AML-193 (cell line): ENCODE data around the gene MDP1.
A peak's percentile ranks its signal among the peaks of the same experiment; 100 is the strongest.
"Not testable (repeated sequence)": the region's sequence is repeated elsewhere in the genome, so short reads cannot be mapped to it uniquely, and the experiment has no call there.

Experiments
- DNase-seq, 2 experiments: peaks; one replicate each; lab custom pipeline; 2025; lab: John Stamatoyannopoulos, UW

Gene MDP1

GRCh38 chr14:24250354-24250753 is 34.5 kb upstream of the MDP1 start:
- no peak for DNase-seq

GRCh38 chr14:24249230-24250021 is 33.6 kb upstream of the MDP1 start:
- no peak for DNase-seq

GRCh38 chr14:24247422-24247821 is 31.6 kb upstream of the MDP1 start:
- no peak for DNase-seq

- DNase-seq, result no peak
Observed at GRCh38 chr14:24246765-24247212, 30.9 kb upstream of the MDP1 start.

- not testable (repeated sequence) for DNase-seq
Observed at GRCh38 chr14:24245350-24245749, 29.5 kb upstream of the MDP1 start.

GRCh38 chr14:24243336-24243836 is 27.5 kb upstream of the MDP1 start:
- peak; percentile 31 to 57 for DNase-seq

- DNase-seq, result peak; percentile 85 to 95
Observed at GRCh38 chr14:24241829-24242443, 26.1 kb upstream of the MDP1 start.

GRCh38 chr14:24240110-24240918 is 24.4 kb upstream of the MDP1 start:
- no peak for DNase-seq

- DNase-seq, result no peak
Observed at GRCh38 chr14:24238527-24239037, 22.7 kb upstream of the MDP1 start.

- no peak for DNase-seq
Observed at GRCh38 chr14:24238123-24238522, 22.3 kb upstream of the MDP1 start.

GRCh38 chr14:24237463-24237955 is 21.6 kb upstream of the MDP1 start:
- no peak for DNase-seq

- DNase-seq, result no peak
Observed at GRCh38 chr14:24236689-24237462, 21.0 kb upstream of the MDP1 start.

- no peak for DNase-seq
Observed at GRCh38 chr14:24235804-24236688, 20.2 kb upstream of the MDP1 start.

GRCh38 chr14:24234095-24235005 is 18.5 kb upstream of the MDP1 start:
- no peak for DNase-seq

- DNase-seq, result no peak
Observed at GRCh38 chr14:24233538-24233866, 17.6 kb upstream of the MDP1 start.

GRCh38 chr14:24232645-24233537 is 17.0 kb upstream of the MDP1 start, which contains the start of gene GMPR2:
Gene GMPR2, plus strand, starts transcription at chr14:24232929. Its CDS starts 325 bp downstream, at chr14:24233254.
- no peak for DNase-seq

- DNase-seq, result peak; percentile 95 to 96
Observed at GRCh38 chr14:24232121-24232644, 16.3 kb upstream of the MDP1 start, which contains the start of gene NEDD8. Gene NEDD8, minus strand, starts transcription at chr14:24232367. Its CDS starts 100 bp downstream, at chr14:24232267.
